Measurements from ENCODE around the gene COX19. TPM values are rescaled to one million over a fixed set of nuclear protein-coding genes. Genes with fewer than 3 reads are reported as not detected.

The COX19 gene
- total RNA-seq, 1 donor, result 10.9 TPM

GRCh38 chr7:981793-982510, 6.6 kb upstream of the COX19 start:
- H3K4me2 ChIP-seq (ENCODE audit: insufficient read depth, low read length), result no peak overlapping the region
- DNase-seq (ENCODE audit: insufficient read length, low spot score, missing footprints), result no peak
- TF ChIP-seq, protein P1, sequence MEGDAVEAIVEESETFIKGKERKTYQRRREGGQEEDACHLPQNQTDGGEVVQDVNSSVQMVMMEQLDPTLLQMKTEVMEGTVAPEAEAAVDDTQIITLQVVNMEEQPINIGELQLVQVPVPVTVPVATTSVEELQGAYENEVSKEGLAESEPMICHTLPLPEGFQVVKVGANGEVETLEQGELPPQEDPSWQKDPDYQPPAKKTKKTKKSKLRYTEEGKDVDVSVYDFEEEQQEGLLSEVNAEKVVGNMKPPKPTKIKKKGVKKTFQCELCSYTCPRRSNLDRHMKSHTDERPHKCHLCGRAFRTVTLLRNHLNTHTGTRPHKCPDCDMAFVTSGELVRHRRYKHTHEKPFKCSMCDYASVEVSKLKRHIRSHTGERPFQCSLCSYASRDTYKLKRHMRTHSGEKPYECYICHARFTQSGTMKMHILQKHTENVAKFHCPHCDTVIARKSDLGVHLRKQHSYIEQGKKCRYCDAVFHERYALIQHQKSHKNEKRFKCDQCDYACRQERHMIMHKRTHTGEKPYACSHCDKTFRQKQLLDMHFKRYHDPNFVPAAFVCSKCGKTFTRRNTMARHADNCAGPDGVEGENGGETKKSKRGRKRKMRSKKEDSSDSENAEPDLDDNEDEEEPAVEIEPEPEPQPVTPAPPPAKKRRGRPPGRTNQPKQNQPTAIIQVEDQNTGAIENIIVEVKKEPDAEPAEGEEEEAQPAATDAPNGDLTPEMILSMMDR (IDR thresholded peaks at IDR 0.05; ENCODE audit: extremely low read depth, low read depth, low read length), result no peak
- no peak overlapping the region for H2AFZ ChIP-seq (ENCODE audit: low read length)
- peaks cover 16% of the 10 kb centered on the region for H3K27me3 ChIP-seq (ENCODE audit: insufficient read depth, low read length)
- H3K4me1 ChIP-seq (ENCODE audit: insufficient read depth, low read length), result no peaks in the 10 kb centered on the region
- no peaks in the 10 kb centered on the region for H4K20me1 ChIP-seq (ENCODE audit: insufficient read depth, low read length)
- no peak overlapping the region for H3K4me3 ChIP-seq (ENCODE audit: insufficient read depth, low read length)
- no peaks in the 10 kb centered on the region for H3K9me3 ChIP-seq (ENCODE audit: low read depth, low read length)
- H3K27ac ChIP-seq (ENCODE audit: low read depth, low read length), result no peak overlapping the region
- H3K36me3 ChIP-seq (ENCODE audit: insufficient read depth, low read length), result no peaks in the 10 kb centered on the region
- H3K79me2 ChIP-seq (ENCODE audit: insufficient read depth, low read length), result no peaks in the 10 kb centered on the region

GRCh38 chr7:979886-980571, 4.7 kb upstream of the COX19 start:
- TF ChIP-seq, protein P1 (IDR thresholded peaks at IDR 0.05; ENCODE audit: extremely low read depth, low read depth, low read length), result no peak
- Histone ChIP-seq H3K36me3 (ENCODE audit: insufficient read depth, low read length) (no peaks in the 10 kb centered on the region), H3K4me2 (ENCODE audit: insufficient read depth, low read length) (no peak overlapping the region), H3K27ac (ENCODE audit: low read depth, low read length) (no peak overlapping the region), H3K4me1 (ENCODE audit: insufficient read depth, low read length) (peaks cover 3% of the 10 kb centered on the region), H3K9me3 (ENCODE audit: low read depth, low read length) (no peaks in the 10 kb centered on the region), H3K79me2 (ENCODE audit: insufficient read depth, low read length) (peaks cover 3% of the 10 kb centered on the region), H2AFZ (ENCODE audit: low read length) (no peak overlapping the region), H3K27me3 (ENCODE audit: insufficient read depth, low read length) (peaks cover 11% of the 10 kb centered on the region), H4K20me1 (ENCODE audit: insufficient read depth, low read length) (peaks cover 2% of the 10 kb centered on the region), H3K4me3 (ENCODE audit: insufficient read depth, low read length) (no peak overlapping the region)
- no peak for DNase-seq (ENCODE audit: insufficient read length, low spot score, missing footprints)

DNA sequence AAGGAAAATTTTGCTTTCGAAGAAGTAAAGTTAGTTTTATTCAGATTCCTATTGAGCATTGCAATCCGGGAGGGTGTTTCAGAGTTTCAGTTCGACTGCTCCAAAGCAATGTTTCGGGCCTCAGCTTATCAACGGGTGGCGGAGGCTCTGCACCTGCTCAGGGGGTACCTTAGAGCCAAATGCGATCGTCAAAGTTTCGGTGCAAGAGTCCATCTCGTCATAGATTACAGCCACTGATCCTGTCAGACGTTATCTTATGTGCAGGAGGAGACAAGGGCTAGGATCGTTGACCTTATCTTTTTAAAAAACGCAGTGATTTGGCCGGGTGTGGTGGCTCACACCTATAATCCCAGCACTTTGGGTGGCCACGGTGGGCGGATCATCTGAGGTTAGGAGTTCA, 3.8 kb upstream of the COX19 start:
- TF ChIP-seq, protein P1 (IDR thresholded peaks at IDR 0.05; ENCODE audit: extremely low read depth, low read depth, low read length), result no peak
- Histone ChIP-seq H3K36me3 (ENCODE audit: insufficient read depth, low read length) (no peaks in the 10 kb centered on the region), H3K4me2 (ENCODE audit: insufficient read depth, low read length) (no peak overlapping the region), H3K79me2 (ENCODE audit: insufficient read depth, low read length) (peaks cover 12% of the 10 kb centered on the region), H2AFZ (ENCODE audit: low read length) (no peak overlapping the region), H3K4me1 (ENCODE audit: insufficient read depth, low read length) (peaks cover 6% of the 10 kb centered on the region), H3K27me3 (ENCODE audit: insufficient read depth, low read length) (peaks cover 11% of the 10 kb centered on the region), H3K27ac (ENCODE audit: low read depth, low read length) (no peak overlapping the region), H3K4me3 (ENCODE audit: insufficient read depth, low read length) (no peak overlapping the region), H3K9me3 (ENCODE audit: low read depth, low read length) (no peaks in the 10 kb centered on the region), H4K20me1 (ENCODE audit: insufficient read depth, low read length) (peaks cover 11% of the 10 kb centered on the region)
- DNase-seq (ENCODE audit: insufficient read length, low spot score, missing footprints), result no peak

GRCh38 chr7:978416-979091, 3.2 kb upstream of the COX19 start:
- Histone ChIP-seq H3K4me3 (ENCODE audit: insufficient read depth, low read length) (no peak overlapping the region), H3K27ac (ENCODE audit: low read depth, low read length) (no peak overlapping the region), H3K9me3 (ENCODE audit: low read depth, low read length) (no peaks in the 10 kb centered on the region), H2AFZ (ENCODE audit: low read length) (no peak overlapping the region), H3K79me2 (ENCODE audit: insufficient read depth, low read length) (peaks cover 16% of the 10 kb centered on the region), H4K20me1 (ENCODE audit: insufficient read depth, low read length) (peaks cover 16% of the 10 kb centered on the region), H3K27me3 (ENCODE audit: insufficient read depth, low read length) (peaks cover 8% of the 10 kb centered on the region), H3K4me2 (ENCODE audit: insufficient read depth, low read length) (no peak overlapping the region), H3K36me3 (ENCODE audit: insufficient read depth, low read length) (no peaks in the 10 kb centered on the region), H3K4me1 (ENCODE audit: insufficient read depth, low read length) (peaks cover 11% of the 10 kb centered on the region)
- DNase-seq (ENCODE audit: insufficient read length, low spot score, missing footprints), result no peak
- TF ChIP-seq, protein P1 (IDR thresholded peaks at IDR 0.05; ENCODE audit: extremely low read depth, low read depth, low read length), result no peak

Data from osteoblast (primary cell).